Measurements from ENCODE around the gene TRIP6. TPM values are rescaled to one million over a fixed set of nuclear protein-coding genes. Genes with fewer than 3 reads are reported as not detected.

The TRIP6 gene
- total RNA-seq, 2 donors from 2014 or later: 8.5 to 9.8 TPM

GRCh38 chr7:100827330-100828226 lies 39.6 kb upstream of the TRIP6 start, which contains the start of gene EPHB4:
TSS of gene EPHB4 (minus strand) at chr7:100827523. CDS start at chr7:100827030, 493 bp downstream.
- DNase-seq: no peak
- Mint-ChIP-seq H3K4me1 (peaks cover 25% of the 10 kb centered on the region), H3K27me3 (peaks cover 54% of the 10 kb centered on the region), H3K4me3 (peak within 1 kb of the TSS; percentile 89), H3K36me3 (ENCODE audit: low read depth) (peaks cover 11% of the 10 kb centered on the region), H3K27ac (no peak within 1 kb of the TSS)
- no peaks in the 10 kb centered on the region for H3K9me3 ChIP-seq (ENCODE audit: control insufficient read depth, low read length, poor library complexity, severe bottlenecking)
- ATAC-seq: peak; percentile 43

DNA sequence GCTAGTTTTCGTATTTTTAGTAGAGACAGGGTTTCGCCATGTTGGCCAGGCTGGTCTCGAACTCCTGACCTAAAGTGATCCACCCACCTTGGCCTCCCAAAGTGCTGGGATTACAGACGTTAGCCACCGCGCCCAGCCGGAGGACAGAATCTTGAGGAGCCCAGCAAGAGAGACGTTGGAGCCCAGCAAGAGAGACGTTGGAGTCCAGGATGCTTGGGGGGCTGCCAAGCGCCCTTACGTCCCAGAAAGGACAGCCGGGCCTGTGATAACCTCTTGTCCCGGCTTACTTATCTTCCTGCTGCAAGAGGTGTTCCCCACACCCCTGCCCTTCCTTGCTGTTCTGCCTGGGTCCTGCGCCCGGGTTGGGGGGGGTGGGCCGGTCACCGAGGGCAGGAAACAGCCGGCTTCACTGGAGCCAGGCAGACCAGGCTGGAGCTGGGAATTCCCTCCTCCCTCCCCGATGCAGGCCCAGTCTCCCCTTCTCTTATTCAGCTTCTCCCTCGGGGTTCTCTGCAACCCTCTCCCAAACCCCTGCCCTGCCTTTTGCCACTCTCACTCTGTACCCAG lies 38.0 kb upstream of the TRIP6 start:
- peaks cover 13% of the 10 kb centered on the region for H3K36me3 Mint-ChIP-seq (ENCODE audit: low read depth)
- peaks cover 25% of the 10 kb centered on the region for H3K4me1 Mint-ChIP-seq
- ATAC-seq: no peak
- peaks cover 46% of the 10 kb centered on the region for H3K27me3 Mint-ChIP-seq
- no peaks in the 10 kb centered on the region for H3K9me3 ChIP-seq (ENCODE audit: control insufficient read depth, low read length, poor library complexity, severe bottlenecking)
- no peak overlapping the region for H3K4me3 Mint-ChIP-seq
- no peak for DNase-seq
- no peak overlapping the region for H3K27ac Mint-ChIP-seq

DNA sequence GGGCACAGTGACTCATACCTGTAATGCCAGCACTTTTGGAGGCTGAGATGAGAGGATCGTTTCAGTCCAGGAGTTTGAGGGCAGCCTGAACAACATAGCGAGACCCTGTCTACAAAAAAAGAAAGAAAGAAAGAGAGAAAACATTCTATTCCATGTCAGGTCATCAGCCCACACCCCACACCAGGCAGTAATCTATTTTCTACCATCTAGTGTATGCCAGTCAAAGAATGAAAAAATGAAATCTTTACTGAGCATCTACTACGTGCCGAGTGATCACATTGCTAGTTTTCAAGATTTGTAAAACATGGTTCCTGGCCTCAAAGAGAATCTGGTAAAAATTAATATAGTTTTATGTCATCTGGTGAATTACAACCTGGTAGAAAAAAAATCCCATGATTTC lies 36.8 kb upstream of the TRIP6 start:
- peaks cover 36% of the 10 kb centered on the region for H3K27me3 Mint-ChIP-seq

DNA sequence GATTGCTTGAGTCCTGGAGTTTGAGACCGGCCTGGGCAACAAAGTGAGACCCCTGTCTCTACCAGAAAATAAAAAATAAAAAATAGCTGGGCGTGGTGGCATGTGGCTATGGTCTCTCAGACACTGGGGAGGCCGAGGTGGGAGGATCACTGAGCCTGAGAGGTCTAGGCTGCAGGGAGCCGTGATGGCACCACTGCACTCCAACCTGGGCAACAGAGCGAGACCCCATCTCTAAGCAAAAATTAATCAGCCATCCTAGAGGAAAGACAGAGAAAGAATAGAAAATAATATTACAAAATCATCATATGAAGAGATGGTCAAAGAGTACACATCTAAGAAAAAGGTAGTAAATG lies 34.9 kb upstream of the TRIP6 start:
- ATAC-seq (no peak), DNase-seq (no peak)
- Mint-ChIP-seq H3K27me3 (peaks cover 23% of the 10 kb centered on the region), H3K27ac (no peak overlapping the region), H3K4me3 (no peak overlapping the region), H3K36me3 (ENCODE audit: low read depth) (peaks cover 9% of the 10 kb centered on the region), H3K4me1 (peaks cover 15% of the 10 kb centered on the region)
- H3K9me3 ChIP-seq (ENCODE audit: control insufficient read depth, low read length, poor library complexity, severe bottlenecking): no peaks in the 10 kb centered on the region

More for the DNA sequence above, 36.8 kb upstream of the TRIP6 start:
- H3K9me3 ChIP-seq (ENCODE audit: control insufficient read depth, low read length, poor library complexity, severe bottlenecking): no peaks in the 10 kb centered on the region
- Mint-ChIP-seq H3K36me3 (ENCODE audit: low read depth) (peaks cover 13% of the 10 kb centered on the region), H3K4me3 (no peak overlapping the region), H3K27ac (no peak overlapping the region), H3K4me1 (peaks cover 23% of the 10 kb centered on the region)
- ATAC-seq (no peak), DNase-seq (no peak)

GRCh38 chr7:100835903-100836811 lies 31.0 kb upstream of the TRIP6 start:
- peak overlapping the region; percentile 80 for H3K4me3 Mint-ChIP-seq
- no peaks in the 10 kb centered on the region for H3K9me3 ChIP-seq (ENCODE audit: control insufficient read depth, low read length, poor library complexity, severe bottlenecking)
- DNase-seq (no peak), ATAC-seq (no peak)
- H3K36me3 Mint-ChIP-seq (ENCODE audit: low read depth): peaks cover 5% of the 10 kb centered on the region
- peaks cover 8% of the 10 kb centered on the region for H3K27me3 Mint-ChIP-seq
- H3K4me1 Mint-ChIP-seq: peaks cover 8% of the 10 kb centered on the region
- H3K27ac Mint-ChIP-seq: peak overlapping the region; percentile 57

- peak overlapping the region; percentile 80 for H3K4me3 Mint-ChIP-seq
- H3K9me3 ChIP-seq (ENCODE audit: control insufficient read depth, low read length, poor library complexity, severe bottlenecking): no peaks in the 10 kb centered on the region
- DNase-seq (no peak), ATAC-seq (no peak)
- H3K27me3 Mint-ChIP-seq: peaks cover 2% of the 10 kb centered on the region
- peak overlapping the region; percentile 63 for H3K27ac Mint-ChIP-seq
- H3K36me3 Mint-ChIP-seq (ENCODE audit: low read depth): peaks cover 5% of the 10 kb centered on the region
- peaks cover 8% of the 10 kb centered on the region for H3K4me1 Mint-ChIP-seq
These were observed 30.4 kb upstream of the TRIP6 start for GRCh38 chr7:100836812-100837098.

GRCh38 chr7:100837099-100837836 lies 29.9 kb upstream of the TRIP6 start:
- Mint-ChIP-seq H3K27me3 (no peaks in the 10 kb centered on the region), H3K27ac (peak overlapping the region; percentile 63), H3K4me1 (peaks cover 8% of the 10 kb centered on the region), H3K4me3 (peak overlapping the region; percentile 80), H3K36me3 (ENCODE audit: low read depth) (peaks cover 5% of the 10 kb centered on the region)
- DNase-seq (peak; percentile 47 to 55 (median 49)), ATAC-seq (peak; percentile 99)
- H3K9me3 ChIP-seq (ENCODE audit: control insufficient read depth, low read length, poor library complexity, severe bottlenecking): no peaks in the 10 kb centered on the region

GRCh38 chr7:100839361-100839760 lies 27.8 kb upstream of the TRIP6 start:
- ATAC-seq: no peak
- H3K4me3 Mint-ChIP-seq: no peak overlapping the region
- peaks cover 8% of the 10 kb centered on the region for H3K4me1 Mint-ChIP-seq
- no peaks in the 10 kb centered on the region for H3K9me3 ChIP-seq (ENCODE audit: control insufficient read depth, low read length, poor library complexity, severe bottlenecking)
- H3K27ac Mint-ChIP-seq: no peak overlapping the region
- DNase-seq: no peak
- H3K36me3 Mint-ChIP-seq (ENCODE audit: low read depth): peaks cover under 1% of the 10 kb centered on the region
- no peaks in the 10 kb centered on the region for H3K27me3 Mint-ChIP-seq

DNA sequence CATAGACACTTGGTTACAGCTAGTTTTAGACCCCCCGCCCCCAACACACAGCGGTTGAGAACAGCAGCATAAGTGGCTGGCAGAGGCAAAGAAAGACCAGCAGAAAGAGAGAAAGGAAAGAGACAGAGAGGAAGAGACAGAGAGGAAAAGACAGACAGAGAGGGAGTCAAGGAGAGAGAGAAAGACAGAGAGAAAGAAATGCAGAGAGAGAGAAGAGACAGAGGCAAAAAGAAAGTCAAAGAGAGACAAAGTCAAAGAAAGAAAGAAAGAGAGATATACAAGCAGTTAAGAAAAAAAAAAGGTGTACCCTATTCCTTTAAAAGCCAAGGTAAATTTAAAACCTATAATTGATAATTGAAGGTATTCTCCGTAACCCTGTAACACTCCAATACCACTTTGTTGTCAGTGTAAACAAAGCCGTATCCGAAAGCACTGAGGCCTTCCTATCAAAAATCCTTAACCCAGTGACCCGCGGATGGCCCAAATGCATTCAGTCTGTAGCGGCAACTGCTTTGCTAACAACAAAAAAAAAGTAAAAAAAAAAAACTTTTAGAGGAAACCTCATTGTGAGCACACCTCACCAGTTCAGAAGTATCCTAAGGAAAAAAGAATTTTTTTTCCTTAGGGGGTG lies 26.6 kb upstream of the TRIP6 start:
- ATAC-seq (no peak), DNase-seq (no peak)
- H3K4me3 Mint-ChIP-seq: peak overlapping the region; percentile 69
- H3K4me1 Mint-ChIP-seq: peaks cover 8% of the 10 kb centered on the region
- H3K27ac Mint-ChIP-seq: no peak overlapping the region
- no peaks in the 10 kb centered on the region for H3K9me3 ChIP-seq (ENCODE audit: control insufficient read depth, low read length, poor library complexity, severe bottlenecking)
- no peaks in the 10 kb centered on the region for H3K27me3 Mint-ChIP-seq
- H3K36me3 Mint-ChIP-seq (ENCODE audit: low read depth): no peaks in the 10 kb centered on the region

- Mint-ChIP-seq H3K4me3 (no peak overlapping the region), H3K4me1 (peaks cover 8% of the 10 kb centered on the region), H3K27ac (no peak overlapping the region), H3K27me3 (no peaks in the 10 kb centered on the region), H3K36me3 (ENCODE audit: low read depth) (no peaks in the 10 kb centered on the region)
- DNase-seq: no peak
- no peaks in the 10 kb centered on the region for H3K9me3 ChIP-seq (ENCODE audit: control insufficient read depth, low read length, poor library complexity, severe bottlenecking)
- no peak for ATAC-seq
These were observed 19.8 kb upstream of the TRIP6 start for GRCh38 chr7:100847360-100847759.

DNA sequence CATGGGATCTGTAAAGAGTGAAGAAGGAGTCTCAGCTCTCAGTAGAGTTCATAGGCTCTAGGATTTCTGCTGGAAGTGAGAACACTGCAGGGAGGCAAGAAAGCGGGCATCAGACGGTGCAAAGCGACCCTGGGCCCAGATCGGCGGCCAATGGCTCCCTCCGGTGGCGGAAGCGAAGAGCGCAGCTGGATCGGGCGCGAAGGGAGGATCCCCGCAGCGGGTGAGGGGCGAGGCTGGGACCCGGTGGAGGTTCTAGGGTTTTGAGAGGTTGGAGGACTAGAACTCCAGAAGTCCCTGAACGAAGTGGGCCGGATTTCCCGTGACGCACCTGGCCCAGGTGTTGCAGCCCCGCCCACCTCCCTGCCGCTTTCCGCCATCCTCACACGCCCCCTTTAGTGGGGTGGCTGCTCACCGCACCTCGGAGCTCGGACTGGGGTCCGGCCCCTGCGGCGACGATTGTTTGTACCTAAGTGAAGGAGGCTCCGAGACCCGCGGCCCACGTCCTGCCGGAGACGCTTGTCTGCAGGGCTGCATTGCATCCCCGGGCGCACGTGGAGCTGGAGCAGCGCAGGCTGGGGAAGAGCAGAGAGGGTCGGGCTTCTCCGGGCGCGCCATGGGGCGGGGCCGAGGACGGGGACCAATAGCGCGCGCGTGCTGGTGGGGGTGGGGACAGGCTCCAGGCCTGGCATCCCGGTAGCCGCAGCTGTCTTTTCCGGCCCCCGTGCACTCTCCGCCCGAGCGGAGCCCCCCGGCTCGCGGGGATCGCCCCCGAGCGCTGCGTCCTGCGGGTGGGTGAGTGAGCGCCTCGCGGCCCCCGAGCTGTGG lies 14.9 kb upstream of the TRIP6 start, which contains the start of gene SLC12A9:
TSS of gene SLC12A9 (plus strand) at position 666 of the 825 bp plus-strand sequence. CDS start 1,485 bp downstream, outside the sequence.
- H3K4me3 Mint-ChIP-seq: peak within 1 kb of the TSS; percentile 97
- peaks cover 29% of the 10 kb centered on the region for H3K4me1 Mint-ChIP-seq
- peak; percentile 94 for ATAC-seq
- no peaks in the 10 kb centered on the region for H3K9me3 ChIP-seq (ENCODE audit: control insufficient read depth, low read length, poor library complexity, severe bottlenecking)
- H3K27ac Mint-ChIP-seq: peak within 1 kb of the TSS; percentile 86
- H3K27me3 Mint-ChIP-seq: no peaks in the 10 kb centered on the region
- H3K36me3 Mint-ChIP-seq (ENCODE audit: low read depth): no peaks in the 10 kb centered on the region
- peak; percentile 81 to 83 (median 82) for DNase-seq
